ENCODE results near the gene OBSCN.

OBSCN gene

DNA sequence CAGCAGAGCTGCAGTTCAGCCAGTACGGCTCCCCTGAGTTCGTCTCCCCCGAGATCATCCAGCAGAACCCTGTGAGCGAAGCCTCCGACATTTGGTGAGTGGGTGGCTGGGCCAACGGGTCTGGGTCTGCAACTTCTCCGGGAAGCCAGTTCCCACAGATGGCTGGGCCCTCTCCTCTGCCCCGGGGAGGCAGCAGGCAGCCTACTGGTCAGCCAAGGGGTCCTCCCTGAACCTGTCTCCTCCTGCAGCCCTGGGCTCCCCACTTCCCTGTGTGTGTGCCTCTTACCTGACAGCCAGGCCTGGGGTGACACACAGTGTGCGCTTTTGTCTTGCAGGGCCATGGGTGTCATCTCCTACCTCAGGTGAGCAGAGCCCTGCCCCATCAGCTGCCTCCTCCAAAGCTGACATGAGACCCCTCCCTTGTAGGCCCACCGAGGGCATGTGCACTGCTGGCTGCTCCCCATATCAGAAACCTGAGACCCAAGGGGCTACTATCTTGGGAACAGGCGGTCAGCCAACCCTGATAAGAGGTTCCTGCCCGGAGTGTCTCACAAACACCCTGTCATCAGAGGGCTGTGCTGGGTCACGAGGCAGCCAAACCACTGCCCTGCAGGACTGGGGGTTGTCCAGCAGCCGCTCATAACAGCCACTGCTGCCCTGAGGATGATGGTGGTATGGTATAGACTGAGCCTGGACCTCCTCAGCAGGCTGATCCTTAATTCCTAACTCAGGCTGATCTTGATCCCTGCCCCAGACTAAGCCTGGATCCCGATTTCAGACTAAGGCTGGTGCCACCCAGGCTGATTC, 161.2 kb downstream of the OBSCN start:
- peak; percentile 74 for DNase-seq (ENCODE audit: low read depth)

DNA sequence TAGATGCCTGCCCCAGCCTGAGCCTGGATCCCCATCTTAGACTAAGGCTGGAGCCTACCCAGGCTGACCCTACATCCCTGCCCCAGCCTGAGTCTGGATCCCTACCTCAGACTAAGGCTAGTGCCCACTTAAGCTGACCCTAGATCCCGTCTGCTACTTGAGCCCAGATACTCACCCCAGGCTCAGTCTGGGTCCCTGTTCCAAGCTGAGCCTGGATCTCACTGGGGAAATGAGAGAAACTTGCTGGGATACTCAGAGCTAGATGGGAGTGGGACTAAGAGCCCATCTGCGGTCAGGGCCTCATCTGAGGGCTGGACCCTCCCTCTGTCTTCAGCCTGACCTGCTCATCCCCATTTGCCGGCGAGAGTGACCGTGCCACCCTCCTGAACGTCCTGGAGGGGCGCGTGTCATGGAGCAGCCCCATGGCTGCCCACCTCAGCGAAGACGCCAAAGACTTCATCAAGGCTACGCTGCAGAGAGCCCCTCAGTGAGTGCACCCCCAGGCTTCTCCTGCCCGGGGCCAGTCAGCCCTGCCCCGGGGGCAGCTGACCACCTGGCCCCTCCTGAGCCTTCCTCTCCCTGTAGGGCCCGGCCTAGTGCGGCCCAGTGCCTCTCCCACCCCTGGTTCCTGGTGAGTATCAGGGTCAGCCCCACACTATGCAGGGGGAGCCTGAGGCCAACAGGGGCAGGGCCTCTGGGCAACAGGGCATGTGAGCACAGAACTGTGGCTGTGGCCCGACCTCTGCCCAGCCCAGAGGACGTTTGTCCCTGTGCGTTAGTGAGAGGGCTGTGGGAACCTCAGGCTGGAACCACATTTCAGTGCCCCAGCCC, 162.0 kb downstream of the OBSCN start:
- no peak for DNase-seq (ENCODE audit: low read depth)

DNA sequence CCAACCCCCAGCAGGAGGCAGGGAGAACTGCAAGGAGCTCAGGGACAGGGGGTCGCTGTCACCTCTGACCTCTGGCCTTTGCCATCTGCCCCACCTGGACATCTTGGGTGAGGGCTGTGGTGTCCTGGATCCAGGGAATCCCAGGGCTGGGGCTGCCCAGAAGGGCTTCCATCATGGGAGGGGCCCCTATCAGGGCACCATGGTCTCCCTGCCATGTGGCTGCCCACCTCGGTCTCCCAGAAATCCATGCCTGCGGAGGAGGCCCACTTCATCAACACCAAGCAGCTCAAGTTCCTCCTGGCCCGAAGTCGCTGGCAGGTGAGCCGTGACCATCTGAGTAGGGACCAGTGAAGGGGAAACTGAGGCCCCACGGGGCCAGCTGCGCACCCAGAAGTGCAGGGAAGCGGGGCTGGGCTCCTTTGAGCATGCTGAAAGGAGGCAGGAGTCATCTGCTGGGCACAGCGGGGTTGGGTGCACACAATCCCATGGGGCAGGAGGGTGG, 162.6 kb downstream of the OBSCN start:
- DNase-seq (ENCODE audit: low read depth): no peak

DNA sequence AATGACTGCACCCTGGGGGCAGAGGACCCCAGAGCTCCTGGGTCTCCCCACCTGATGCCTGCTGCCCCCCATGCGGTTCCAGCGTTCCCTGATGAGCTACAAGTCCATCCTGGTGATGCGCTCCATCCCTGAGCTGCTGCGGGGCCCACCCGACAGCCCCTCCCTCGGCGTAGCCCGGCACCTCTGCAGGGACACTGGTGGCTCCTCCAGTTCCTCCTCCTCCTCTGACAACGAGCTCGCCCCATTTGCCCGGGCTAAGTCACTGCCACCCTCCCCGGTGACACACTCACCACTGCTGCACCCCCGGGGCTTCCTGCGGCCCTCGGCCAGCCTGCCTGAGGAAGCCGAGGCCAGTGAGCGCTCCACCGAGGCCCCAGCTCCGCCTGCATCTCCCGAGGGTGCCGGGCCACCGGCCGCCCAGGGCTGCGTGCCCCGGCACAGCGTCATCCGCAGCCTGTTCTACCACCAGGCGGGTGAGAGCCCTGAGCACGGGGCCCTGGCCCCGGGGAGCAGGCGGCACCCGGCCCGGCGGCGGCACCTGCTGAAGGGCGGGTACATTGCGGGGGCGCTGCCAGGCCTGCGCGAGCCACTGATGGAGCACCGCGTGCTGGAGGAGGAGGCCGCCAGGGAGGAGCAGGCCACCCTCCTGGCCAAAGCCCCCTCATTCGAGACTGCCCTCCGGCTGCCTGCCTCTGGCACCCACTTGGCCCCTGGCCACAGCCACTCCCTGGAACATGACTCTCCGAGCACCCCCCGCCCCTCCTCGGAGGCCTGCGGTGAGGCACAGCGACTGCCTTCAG, 163.3 kb downstream of the OBSCN start:
- DNase-seq (ENCODE audit: low read depth): no peak

DNA sequence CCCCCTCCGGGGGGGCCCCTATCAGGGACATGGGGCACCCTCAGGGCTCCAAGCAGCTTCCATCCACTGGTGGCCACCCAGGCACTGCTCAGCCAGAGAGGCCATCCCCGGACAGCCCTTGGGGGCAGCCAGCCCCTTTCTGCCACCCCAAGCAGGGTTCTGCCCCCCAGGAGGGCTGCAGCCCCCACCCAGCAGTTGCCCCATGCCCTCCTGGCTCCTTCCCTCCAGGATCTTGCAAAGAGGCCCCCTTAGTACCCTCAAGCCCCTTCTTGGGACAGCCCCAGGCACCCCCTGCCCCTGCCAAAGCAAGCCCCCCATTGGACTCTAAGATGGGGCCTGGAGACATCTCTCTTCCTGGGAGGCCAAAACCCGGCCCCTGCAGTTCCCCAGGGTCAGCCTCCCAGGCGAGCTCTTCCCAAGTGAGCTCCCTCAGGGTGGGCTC, 163.9 kb downstream of the OBSCN start:
- DNase-seq (ENCODE audit: low read depth): no peak

DNA sequence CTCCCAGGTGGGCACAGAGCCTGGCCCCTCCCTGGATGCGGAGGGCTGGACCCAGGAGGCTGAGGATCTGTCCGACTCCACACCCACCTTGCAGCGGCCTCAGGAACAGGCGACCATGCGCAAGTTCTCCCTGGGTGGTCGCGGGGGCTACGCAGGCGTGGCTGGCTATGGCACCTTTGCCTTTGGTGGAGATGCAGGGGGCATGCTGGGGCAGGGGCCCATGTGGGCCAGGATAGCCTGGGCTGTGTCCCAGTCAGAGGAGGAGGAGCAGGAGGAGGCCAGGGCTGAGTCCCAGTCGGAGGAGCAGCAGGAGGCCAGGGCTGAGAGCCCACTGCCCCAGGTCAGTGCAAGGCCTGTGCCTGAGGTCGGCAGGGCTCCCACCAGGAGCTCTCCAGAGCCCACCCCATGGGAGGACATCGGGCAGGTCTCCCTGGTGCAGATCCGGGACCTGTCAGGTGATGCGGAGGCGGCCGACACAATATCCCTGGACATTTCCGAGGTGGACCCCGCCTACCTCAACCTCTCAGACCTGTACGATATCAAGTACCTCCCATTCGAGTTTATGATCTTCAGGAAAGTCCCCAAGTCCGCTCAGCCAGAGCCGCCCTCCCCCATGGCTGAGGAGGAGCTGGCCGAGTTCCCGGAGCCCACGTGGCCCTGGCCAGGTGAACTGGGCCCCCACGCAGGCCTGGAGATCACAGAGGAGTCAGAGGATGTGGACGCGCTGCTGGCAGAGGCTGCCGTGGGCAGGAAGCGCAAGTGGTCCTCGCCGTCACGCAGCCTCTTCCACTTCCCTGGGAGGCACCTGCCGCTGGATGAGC, 164.5 kb downstream of the OBSCN start:
- no peak for DNase-seq (ENCODE audit: low read depth)

DNA sequence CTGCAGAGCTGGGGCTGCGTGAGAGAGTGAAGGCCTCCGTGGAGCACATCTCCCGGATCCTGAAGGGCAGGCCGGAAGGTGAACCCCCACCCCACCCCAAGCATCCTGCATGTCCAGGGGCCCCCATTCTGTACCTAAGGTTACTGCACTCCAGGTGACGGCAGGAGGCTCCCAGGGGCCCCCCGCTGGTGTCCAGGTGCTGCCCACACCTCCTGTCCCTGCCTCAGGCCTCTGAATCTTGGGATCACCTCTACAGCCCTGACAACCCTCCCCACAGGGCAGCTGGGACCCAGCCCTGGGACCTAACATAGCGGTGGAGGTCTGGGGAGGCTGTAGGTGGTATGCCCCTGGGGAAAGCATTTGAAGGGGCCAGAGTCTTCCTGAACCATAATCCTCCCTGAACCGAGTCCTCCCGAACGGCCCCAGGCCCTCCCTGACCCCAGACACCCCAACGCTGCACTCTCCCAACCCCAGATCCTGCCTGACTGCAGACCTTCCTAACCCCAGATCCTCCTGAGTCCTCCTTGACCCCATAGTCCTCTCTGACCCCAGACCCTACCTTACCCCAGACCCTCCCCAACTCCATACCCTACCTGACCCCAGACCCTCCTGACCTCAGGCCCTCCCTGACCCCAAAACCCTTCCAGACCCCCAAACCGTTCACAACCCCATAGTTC, 165.3 kb downstream of the OBSCN start:
- DNase-seq (ENCODE audit: low read depth): no peak

DNA sequence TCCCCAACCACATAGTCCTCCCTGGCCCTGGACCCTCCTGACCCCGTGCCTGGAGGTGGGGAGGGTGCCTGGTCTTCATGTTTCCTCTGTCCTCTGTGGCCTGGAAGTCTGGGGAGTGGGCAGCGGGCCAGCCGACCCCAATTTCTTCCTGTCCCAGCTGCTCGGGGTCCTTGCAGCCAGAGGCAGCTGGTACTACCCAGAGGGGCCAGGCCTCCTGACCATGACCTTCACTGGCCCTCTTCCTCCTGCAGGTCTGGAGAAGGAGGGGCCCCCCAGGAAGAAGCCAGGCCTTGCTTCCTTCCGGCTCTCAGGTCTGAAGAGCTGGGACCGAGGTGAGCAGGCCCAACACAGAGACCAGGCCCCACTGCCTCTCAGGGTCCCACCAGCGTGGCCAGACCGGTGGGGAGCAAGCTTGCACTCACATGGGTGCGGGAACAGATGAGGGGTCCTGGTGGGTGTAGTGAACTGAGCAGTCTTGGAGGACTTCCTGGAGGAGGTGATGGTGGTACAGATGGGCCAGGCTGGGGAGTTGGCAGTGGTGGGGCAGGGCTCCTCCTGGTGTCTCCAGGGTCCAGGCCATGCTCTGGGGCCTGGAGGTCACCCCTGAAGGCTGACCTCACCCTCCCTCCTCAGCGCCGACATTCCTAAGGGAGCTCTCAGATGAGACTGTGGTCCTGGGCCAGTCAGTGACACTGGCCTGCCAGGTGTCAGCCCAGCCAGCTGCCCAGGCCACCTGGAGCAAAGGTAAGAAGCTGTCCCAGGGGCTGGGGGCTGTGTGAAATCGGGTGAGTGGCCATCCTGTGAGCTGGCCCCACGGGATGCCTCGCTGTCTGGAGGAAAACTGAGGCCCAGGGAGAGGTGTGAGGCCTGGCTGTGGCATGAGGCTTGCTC, 166.1 kb downstream of the OBSCN start:
- DNase-seq (ENCODE audit: low read depth): no peak

DNA sequence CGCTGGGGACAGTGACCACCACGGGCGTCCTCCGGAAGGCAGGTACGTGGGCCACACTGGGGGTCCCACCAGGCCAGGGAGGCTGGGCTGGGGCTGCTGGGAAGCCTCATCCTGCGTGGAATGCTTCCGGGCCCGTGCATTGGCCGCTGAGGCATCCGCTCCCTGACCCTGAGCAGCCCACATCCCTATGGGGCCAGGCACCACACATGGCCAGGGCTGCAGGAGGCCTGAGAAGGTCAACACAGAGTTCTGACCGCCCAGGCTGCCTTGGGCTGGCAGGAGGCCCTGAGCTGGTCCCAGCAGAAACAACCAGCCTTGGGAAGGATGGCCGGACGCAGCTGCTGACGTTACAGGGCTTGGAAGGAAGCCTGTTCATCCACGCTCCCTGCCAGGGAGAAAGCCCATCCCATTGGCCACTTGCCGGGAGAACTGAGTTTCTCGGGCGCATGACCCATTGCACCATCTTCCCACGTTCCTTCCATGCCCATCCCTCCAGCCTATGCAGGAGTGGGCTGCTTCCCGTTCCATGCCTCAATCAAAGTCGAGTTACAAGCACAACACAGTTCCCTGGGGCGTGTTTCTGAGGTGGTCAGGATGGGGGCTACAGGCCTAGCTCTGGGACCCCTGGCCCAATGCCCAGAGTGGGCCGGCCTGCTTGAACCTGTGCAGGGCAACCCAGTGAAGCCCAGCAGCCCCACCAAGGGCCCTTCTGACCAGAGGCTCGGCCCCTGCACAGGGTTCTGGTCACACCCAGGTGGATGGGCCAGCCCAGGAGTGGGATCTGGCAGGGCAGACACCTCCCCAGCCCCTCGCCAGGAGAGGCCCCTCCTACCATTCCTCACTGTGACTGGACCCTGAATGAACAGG, 167.1 kb downstream of the OBSCN start:
- DNase-seq (ENCODE audit: low read depth): no peak

DNA sequence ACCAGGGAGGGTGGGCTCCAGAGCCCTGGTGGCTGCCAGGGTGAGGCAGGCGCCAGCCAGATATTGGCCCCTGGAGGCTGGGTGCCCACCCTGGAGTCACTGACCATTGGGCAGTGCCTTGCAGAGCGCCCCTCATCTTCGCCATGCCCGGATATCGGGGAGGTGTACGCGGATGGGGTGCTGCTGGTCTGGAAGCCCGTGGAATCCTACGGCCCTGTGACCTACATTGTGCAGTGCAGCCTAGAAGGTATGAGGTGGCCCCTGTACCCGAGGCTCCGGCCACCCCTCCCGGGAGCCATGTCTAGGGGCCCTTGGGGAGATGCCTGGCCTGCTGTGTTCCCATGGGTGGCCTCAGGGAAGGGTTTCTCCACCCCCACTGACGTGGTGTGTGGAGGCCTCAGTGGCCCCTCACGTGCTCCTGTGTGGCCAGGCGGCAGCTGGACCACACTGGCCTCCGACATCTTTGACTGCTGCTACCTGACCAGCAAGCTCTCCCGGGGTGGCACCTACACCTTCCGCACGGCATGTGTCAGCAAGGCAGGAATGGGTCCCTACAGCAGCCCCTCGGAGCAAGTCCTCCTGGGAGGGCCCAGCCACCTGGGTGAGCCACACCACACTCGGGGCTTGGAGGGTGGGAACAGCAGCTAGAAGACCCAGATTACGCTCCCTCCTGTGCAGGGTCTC, 167.9 kb downstream of the OBSCN start:
- no peak for DNase-seq (ENCODE audit: low read depth)

DNA sequence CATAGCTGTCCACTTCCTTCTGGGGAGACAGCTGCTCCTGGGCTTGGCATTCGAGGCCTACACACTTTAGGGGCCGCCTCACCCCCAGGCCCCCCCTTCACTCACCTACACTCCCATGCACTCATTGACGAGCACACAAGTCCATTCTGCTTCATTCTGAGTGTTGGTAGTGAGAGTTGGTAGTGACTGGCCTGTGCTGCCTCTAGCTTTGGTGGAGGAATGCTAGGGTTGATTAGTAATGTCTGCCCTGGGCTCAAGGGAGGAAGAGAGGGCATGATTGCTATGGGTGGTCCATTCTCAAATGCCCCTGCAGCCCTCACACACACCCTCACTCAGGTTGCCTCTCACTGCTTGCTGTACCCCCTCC, 168.4 kb downstream of the OBSCN start:
- no peak for DNase-seq (ENCODE audit: low read depth)

DNA sequence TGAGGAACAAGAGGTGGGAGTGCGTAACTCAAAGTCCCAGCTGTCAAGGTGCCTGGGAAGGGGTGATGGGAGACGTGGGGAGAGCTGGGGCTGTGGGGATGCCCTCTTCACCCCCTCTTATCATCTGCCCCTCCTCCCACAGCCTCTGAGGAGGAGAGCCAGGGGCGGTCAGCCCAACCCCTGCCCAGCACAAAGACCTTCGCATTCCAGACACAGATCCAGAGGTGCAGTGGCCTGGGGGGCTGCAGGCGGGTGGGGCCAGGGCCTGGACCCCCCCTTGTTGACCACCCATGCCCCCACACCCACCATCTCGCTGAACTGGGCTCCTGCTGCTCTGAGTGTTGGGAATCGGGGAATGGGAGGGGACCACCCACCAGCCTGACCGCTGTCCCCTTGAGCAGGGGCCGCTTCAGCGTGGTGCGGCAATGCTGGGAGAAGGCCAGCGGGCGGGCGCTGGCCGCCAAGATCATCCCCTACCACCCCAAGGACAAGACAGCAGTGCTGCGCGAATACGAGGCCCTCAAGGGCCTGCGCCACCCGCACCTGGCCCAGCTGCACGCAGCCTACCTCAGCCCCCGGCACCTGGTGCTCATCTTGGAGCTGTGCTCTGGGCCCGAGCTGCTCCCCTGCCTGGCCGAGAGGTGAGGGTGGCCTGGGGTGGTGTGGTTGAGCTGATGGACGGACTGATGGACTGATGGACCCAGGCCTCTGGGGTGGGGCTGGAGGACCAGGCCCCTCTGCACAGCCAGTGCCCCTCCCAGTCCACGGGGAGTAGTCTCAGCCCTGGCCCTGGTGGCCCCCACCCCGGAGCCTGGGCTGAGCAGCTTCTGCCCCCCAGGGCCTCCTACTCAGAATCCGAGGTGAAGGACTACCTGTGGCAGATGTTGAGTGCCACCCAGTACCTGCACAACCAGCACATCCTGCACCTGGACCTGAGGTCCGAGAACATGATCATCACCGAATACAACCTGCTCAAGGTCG, 169.1 kb downstream of the OBSCN start:
- no peak for DNase-seq (ENCODE audit: low read depth)

DNA sequence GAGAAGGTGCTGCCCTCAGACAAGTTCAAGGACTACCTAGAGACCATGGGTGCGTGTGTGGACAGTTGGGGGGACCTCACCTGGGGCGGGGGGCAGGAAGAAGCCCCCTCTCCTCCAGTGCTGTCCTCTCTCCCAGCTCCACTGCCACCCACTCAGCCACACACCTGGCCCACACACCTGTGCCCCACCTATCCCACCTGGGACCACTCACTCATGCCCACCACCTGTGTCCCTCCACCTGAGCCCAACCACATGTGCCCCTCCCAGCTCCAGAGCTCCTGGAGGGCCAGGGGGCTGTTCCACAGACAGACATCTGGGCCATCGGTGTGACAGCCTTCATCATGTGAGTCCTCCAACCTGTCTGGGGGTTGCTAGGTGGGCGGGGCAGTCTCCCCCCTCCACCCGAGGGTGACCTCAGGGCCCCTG, 169.8 kb downstream of the OBSCN start:
- DNase-seq (ENCODE audit: low read depth): no peak

DNA sequence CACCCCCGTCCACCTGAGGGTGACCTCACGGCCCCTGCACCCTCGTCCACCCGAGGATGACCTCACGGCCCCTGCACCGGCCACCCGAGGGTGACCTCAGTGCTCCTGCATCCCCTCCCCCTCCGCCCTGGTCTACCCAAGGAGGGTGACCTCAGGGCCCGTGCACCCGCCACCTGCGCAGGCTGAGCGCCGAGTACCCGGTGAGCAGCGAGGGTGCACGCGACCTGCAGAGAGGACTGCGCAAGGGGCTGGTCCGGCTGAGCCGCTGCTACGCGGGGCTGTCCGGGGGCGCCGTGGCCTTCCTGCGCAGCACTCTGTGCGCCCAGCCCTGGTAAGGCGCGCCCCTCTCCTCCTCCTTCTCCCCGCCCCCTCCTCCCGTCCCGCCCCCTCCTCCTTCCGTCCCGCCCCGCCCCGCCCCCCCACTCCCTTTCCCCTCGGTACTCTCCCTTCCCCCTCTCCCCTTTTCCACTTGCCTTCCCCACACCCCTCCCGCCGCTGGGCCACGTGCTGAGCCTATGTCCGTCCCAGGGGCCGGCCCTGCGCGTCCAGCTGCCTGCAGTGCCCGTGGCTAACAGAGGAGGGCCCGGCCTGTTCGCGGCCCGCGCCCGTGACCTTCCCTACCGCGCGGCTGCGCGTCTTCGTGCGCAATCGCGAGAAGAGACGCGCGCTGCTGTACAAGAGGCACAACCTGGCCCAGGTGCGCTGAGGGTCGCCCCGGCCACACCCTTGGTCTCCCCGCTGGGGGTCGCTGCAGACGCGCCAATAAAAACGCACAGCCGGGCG, 170.4 kb downstream of the OBSCN start:
- peak; percentile 82 for DNase-seq (ENCODE audit: low read depth)

DNA sequence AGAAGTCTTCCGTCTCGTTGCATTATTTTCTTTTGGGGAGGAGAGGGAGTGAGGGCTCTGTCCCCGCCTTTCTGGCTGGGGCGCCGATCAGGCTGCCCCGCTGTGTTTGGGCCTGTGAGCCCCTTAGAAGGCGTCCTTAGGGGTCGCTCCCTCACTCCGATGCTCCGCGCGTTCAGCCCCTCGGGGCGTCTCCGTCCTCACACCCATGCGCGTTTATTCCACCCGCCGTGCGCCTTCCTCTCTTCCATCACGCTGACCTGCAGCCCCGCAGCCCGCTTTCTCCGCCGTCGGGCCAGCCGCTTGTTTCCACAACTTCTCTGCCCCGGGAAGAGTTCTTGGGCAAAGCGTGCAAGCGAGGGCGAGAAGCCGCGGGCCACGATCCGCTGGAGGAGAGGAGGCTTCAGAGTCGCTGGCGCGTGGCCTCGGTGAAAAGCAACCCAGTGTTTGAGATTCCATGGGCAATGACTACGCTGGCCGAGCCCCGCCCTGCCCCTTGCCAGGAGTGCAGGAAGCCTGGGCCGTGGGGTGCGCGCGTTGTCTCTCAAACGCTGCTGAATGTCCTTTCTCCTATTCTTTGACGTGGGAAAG, 171.1 kb downstream of the OBSCN start:
- DNase-seq (ENCODE audit: low read depth): no peak

DNA sequence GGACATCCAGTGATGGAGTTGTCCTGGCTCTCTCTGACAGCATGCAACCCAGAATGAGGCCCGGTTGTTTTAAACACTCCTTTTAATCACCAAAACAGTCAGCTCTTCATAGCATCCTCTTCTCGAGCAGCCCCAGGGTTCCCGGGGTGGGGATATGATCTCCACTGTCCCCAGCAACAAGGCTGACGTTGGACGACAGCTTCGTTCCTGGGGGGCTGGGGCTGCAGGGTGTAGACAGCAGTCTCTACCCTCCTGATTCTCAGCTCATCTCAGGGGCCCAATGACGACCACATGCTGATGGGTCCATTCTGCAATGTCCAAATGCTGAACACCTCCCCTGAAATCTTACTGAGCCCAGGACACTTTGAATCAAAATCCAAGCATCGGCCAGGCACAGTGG, 171.8 kb downstream of the OBSCN start:
- DNase-seq (ENCODE audit: low read depth): no peak
